ENCODE measurements around the gene GPAM. TPM values are rescaled to one million over a fixed set of nuclear protein-coding genes. Genes with fewer than 3 reads are reported as not detected.

GPAM gene
- total and polyA plus RNA-seq, 9 of the 15 experiments (the other 6 are each of a cell fraction or from before 2014, with no cell fraction given): 3.5 to 7.5 (median 5.5) TPM

DNA sequence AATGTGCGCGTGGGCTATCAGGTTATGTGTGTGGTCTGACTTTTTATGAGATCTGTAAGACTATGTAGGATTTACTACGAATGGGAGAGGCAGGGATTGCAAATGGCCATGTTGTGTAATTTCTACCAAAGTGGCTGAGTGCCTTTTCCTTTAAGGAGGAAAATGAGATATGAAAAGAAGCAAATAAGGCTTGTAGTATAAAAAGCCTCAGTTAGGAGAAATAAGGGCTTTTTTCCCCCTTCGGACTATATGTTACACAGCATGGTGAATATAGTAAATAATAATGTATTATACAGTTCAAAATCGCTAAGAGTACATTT, 447 bp upstream of the GPAM start:
- H3K9me3 ChIP-seq (replicated peaks; ENCODE audit: control insufficient read depth, insufficient read depth, low read depth, low read length): no peaks in the 10 kb centered on the region; the same call in 1 of the 2 replicates
- peaks cover 14% of the 10 kb centered on the region; the same call in 2 of the 3 replicates for H3K36me3 ChIP-seq (ENCODE audit: control insufficient read depth, insufficient read depth, low read length)
- DNase-seq (ENCODE audit: extremely low read depth in 1 of 4, low spot score in 3 of 4): no peak
- intact Hi-C loops (cut with micrococcal nuclease) (no loop called here), in situ Hi-C loops (cut with MboI) (no loop called here)
- peak overlapping the region; percentile 89 to 94 for H3K9ac ChIP-seq (ENCODE audit: insufficient read depth in 1 of 2, low read depth in 2 of 2, low read length in 2 of 2)
- H3K79me2 ChIP-seq (ENCODE audit: control insufficient read depth, insufficient read depth, low read length): peaks cover 11% of the 10 kb centered on the region; the same call in 2 of the 3 replicates
- BruUV-seq (replicated peaks): TSS peak; percentile 96
- peak overlapping the region; percentile 100 for H2AFZ ChIP-seq (ENCODE audit: low read depth, low read length)
- no peaks in the 10 kb centered on the region for H3K27me3 ChIP-seq (ENCODE audit: control insufficient read depth in 2 of 2, insufficient read depth in 2 of 2, low read length in 2 of 2)
- H3K4me3 ChIP-seq: peak overlapping the region; percentile 95
- 0% methylated on average over 5 of the region's 5 CpGs for WGBS (ENCODE audit: insufficient coverage, low coverage, missing lambda C conversion rate)
- peak overlapping the region; percentile 98 for H3K4me2 ChIP-seq (ENCODE audit: insufficient read depth, low read length)
- ChIA-PET POLR2A (interaction anchor here (0.8 to 1.0 kb wide), 2 partner anchors 9 to 18 kb away, joined by 3 to 5 read pairs; no protein-coding TSS in a partner anchor), CTCF (ENCODE audit: low intra/inter-chr PET ratio) (no interaction called here)
- peaks cover 3 to 7% of the 10 kb centered on the region in 2 experiments; a peak in 3 of 5 replicates for H3K4me1 ChIP-seq (replicated peaks in 1 of 2; ENCODE audit: control insufficient read depth in 2 of 2, insufficient read depth in 2 of 2, low read length in 2 of 2)
- H4K20me1 ChIP-seq (replicated peaks; ENCODE audit: control insufficient read depth, insufficient read depth, low read length): no peaks in the 10 kb centered on the region
- no peaks in the 10 kb centered on the region for H3K9me1 ChIP-seq (ENCODE audit: control insufficient read depth, insufficient read depth, low read length)
- FAIRE-seq: no peak
- TF ChIP-seq EGR1 (conservative IDR thresholded peaks at IDR 0.05): 0 out of 2 replicates have a peak, but pooled peaks have one; percentile 2
- TF ChIP-seq NRF1 (conservative IDR thresholded peaks at IDR 0.05 in 1 of 2, IDR thresholded peaks at IDR 0.05 in 1 of 2): peak; percentile 26 to 45; a peak in 1 of 4 replicates
- no peak for TF ChIP-seq NR2C2 (CRISPR knock-in tag; IDR thresholded peaks at IDR 0.05)
- TF ChIP-seq NR2C2 (tag; IDR thresholded peaks at IDR 0.05): 0 out of 2 replicates have a peak, but pooled peaks have one; percentile 7
- TF ChIP-seq HMBOX1 (IDR thresholded peaks at IDR 0.05): no peak
- H3K27ac ChIP-seq (ENCODE audit: extremely low read depth, low read depth, low read length): peak overlapping the region; percentile 89
- ATAC-seq: no peak

Data from K562 (cell line).